ENCODE results near the gene MYO1B.

The MYO1B gene

DNA sequence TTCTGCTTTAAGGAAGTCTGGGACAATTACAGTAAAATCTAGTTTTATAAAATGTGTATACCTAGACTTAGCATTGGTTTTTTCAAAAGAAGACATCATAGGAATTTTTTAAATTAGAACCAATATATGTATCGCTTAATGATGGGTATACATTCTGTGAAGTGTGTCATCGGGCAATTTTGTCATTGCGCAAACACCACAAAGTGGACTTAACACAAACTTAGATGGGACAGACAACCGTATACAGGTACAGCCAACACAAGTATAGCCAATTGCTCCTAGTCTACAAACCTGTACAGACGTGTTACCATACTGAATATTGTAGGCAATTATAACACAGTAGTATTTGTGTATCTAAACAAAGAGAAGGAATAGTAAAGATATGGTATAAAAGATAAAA lies 12.7 kb downstream of the MYO1B start:
- no peak for ATAC-seq (ENCODE audit: low read depth)

DNA sequence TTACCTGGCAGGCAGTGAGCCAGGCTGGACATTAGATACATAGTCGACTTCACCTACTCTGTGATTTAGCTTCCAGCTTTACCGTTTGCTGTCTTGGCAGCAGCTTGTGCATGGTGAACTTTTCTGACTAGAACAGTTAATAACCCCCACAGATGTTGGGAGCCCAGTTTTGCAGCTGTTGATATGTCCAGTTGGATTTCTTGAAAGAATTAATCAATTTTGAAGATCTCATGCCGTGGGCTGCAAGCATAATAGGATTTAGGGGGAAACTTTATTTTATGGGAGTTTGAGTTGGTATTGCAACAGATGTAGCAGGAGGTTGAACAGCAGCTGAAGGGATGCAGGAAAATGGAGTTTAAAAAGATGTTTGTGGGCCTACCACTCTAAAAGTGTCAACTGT lies 13.8 kb downstream of the MYO1B start:
- H3K27ac Mint-ChIP-seq, result no peak overlapping the region
- no peaks in the 10 kb centered on the region for H3K27me3 Mint-ChIP-seq
- DNase-seq (ENCODE audit: low spot score in 2 of 2), result no peak
- H3K4me3 Mint-ChIP-seq, result no peak overlapping the region
- no peaks in the 10 kb centered on the region for H3K36me3 Mint-ChIP-seq
- H3K4me1 Mint-ChIP-seq, result no peaks in the 10 kb centered on the region
- no peaks in the 10 kb centered on the region for H3K9me3 Mint-ChIP-seq
- ATAC-seq (ENCODE audit: low read depth), result no peak

More for the DNA sequence above, 12.7 kb downstream of the MYO1B start:
- DNase-seq (ENCODE audit: low spot score in 2 of 2), result no peak
- no peak overlapping the region for H3K27ac Mint-ChIP-seq
- no peaks in the 10 kb centered on the region for H3K36me3 Mint-ChIP-seq
- no peaks in the 10 kb centered on the region for H3K9me3 Mint-ChIP-seq
- H3K4me1 Mint-ChIP-seq, result no peaks in the 10 kb centered on the region
- no peaks in the 10 kb centered on the region for H3K27me3 Mint-ChIP-seq
- no peak overlapping the region for H3K4me3 Mint-ChIP-seq

DNA sequence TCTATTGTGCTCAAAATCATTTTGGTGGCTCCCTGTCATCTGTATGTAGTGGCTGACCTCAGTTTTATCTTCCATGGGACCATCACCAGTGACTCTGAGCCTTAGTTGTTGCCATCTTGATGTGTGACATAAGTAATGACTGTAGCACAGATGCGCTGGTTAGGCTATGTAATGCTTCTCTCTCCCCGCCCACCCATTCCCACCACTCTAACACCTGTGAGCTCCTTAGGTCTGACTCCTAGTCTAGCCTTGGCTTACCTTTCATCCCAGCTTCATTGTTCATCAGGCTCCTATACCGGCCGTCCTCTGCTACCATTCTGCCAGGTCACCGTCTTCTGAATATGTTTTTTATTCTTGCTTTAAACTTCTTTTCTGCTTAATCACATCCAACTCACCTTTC lies 17.2 kb downstream of the MYO1B start:
- Mint-ChIP-seq H3K4me3 (no peak overlapping the region), H3K27me3 (no peaks in the 10 kb centered on the region), H3K27ac (no peak overlapping the region), H3K36me3 (no peaks in the 10 kb centered on the region), H3K4me1 (no peaks in the 10 kb centered on the region), H3K9me3 (no peaks in the 10 kb centered on the region)
- ATAC-seq (ENCODE audit: low read depth) (no peak), DNase-seq (ENCODE audit: low spot score in 2 of 2) (no peak)

DNA sequence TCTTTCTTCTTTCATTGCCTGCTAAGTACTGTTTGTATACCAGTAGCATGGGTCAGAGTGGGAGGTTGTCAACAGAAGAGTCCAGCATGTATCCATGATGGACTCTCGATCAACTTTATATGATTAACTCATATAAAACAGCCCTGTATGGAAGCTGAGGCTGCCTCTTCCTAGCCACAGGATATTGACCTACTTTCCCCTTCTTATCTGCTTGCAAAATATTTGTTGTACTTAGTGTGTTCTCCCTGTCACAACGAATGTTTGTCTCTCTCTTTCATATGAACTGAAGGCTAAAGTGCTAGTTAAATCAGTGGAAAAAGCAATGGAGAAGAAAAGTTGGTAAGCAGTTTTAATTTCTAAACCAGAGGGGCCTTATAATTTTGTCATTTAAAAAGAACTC lies 17.8 kb downstream of the MYO1B start:
- Mint-ChIP-seq H3K27me3 (no peaks in the 10 kb centered on the region), H3K4me3 (no peak overlapping the region), H3K27ac (no peak overlapping the region), H3K36me3 (no peaks in the 10 kb centered on the region), H3K9me3 (no peaks in the 10 kb centered on the region), H3K4me1 (no peaks in the 10 kb centered on the region)
- DNase-seq (ENCODE audit: low spot score in 2 of 2) (no peak), ATAC-seq (ENCODE audit: low read depth) (no peak)

DNA sequence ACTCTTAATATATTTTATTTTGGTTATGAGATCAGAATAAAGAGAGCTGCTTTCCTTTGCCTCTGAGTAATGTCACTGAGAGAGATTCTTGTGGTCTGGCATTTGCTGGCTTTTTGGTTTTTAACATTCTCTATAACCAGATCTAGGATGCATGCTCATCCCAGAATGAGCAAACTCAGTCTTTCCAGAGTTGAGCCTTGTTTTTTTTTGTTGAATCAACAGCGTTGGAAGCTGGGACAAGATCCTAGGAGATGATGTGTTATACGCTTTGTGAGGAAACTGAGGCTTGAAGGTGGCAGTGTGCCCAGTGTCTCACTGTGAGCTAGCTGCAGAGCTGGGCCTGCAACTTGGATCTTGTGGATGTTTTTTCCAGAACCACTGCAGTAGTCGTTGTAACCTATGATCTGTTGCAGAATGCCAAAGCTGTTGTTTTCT lies 19.5 kb downstream of the MYO1B start:
- Mint-ChIP-seq H3K4me1 (no peaks in the 10 kb centered on the region), H3K4me3 (no peak overlapping the region), H3K27me3 (no peaks in the 10 kb centered on the region), H3K36me3 (peaks cover 2% of the 10 kb centered on the region), H3K27ac (no peak overlapping the region), H3K9me3 (no peaks in the 10 kb centered on the region)
- DNase-seq (ENCODE audit: low spot score in 2 of 2) (no peak), ATAC-seq (ENCODE audit: low read depth) (no peak)

DNA sequence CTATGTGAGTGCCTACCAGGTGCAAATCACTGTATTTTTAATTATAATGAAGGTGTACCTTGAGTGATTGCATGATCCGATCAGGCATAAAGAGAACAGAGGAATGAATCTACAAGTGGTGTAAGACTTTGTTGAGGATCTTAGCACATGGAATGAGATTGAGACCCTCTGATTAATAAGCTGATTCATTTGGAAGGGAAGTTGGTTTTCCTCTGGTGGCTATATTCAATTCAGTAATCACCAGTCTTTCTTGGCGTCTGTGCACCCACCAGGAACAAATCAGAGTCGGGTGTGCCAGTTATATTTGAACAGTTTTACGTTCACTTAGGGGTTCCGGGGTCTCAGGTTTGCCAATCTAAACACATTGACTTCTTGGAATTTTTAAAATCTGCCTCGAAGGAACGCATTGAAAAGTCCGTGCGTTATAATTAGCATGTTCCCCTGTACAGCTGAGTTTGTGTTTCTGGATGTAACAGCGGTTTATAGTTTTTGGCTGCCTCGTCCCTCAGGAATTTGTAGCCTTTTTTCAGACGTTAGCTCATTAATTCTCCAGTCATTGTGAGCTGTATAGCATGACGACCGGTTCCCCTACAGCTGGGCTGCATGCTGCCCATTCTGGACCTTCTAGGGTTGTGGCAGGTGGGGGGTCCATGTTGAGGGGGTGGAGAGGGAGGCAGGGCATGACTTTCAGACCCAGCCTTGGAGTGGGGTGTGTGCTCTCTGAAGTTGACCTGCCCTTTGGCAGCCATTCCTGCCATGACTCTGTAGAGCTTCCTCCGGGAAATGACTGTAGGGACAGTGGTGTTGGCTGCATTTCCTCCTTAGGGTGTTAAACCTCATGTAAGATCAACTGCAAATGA lies 20.3 kb downstream of the MYO1B start:
- no peaks in the 10 kb centered on the region for H3K9me3 Mint-ChIP-seq
- no peaks in the 10 kb centered on the region for H3K27me3 Mint-ChIP-seq
- no peak overlapping the region for H3K4me3 Mint-ChIP-seq
- H3K27ac Mint-ChIP-seq, result no peak overlapping the region
- no peaks in the 10 kb centered on the region for H3K4me1 Mint-ChIP-seq
- ATAC-seq (ENCODE audit: low read depth), result no peak
- peaks cover 2% of the 10 kb centered on the region for H3K36me3 Mint-ChIP-seq
- DNase-seq (ENCODE audit: low spot score in 2 of 2), result no peak

DNA sequence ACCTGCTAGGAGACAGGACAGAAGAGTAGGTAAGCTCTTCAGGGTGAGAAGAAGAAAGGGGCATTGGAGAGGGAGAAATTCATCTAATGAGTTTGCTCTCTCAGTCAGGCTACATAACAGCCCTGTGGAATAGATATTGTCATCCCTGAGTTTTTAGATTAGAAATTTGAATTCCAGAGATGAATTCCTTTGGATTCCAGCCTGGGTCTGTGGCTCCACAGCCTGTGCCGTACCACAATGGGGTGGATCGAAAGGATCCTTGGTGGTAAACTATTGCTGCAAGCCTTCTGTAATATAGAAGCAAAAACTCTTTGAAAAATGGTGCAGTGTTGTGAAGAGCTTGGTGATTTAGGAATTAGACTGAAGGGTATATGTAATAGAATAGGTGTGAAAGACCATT lies 21.0 kb downstream of the MYO1B start:
- Mint-ChIP-seq H3K4me3 (no peak overlapping the region), H3K4me1 (peaks cover 4% of the 10 kb centered on the region), H3K36me3 (peaks cover 2% of the 10 kb centered on the region), H3K27ac (no peak overlapping the region), H3K27me3 (no peaks in the 10 kb centered on the region), H3K9me3 (no peaks in the 10 kb centered on the region)
- DNase-seq (ENCODE audit: low spot score in 2 of 2) (no peak), ATAC-seq (ENCODE audit: low read depth) (no peak)

DNA sequence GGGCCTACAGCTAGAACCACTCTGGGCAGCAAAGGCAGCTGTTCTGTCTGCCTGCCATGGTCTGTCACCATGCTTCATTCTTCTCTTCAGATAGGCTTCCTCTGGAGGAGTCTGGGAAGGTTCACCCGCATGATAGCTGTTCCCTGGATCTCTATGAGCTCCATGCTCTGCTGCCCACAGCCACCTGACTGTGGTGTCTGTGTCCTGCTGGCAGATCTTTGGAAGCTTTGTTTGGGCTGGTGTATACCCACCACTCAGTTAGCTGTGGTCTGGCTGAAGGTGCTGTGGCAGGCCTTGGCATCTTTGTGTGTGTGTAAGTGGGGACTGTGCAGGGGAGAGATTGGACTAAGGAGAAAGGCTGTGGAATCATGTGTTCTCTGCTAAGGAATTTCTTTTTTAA lies 23.4 kb downstream of the MYO1B start:
- Mint-ChIP-seq H3K9me3 (no peaks in the 10 kb centered on the region), H3K36me3 (peaks cover 2% of the 10 kb centered on the region), H3K27me3 (no peaks in the 10 kb centered on the region), H3K4me1 (peaks cover 21% of the 10 kb centered on the region), H3K27ac (no peak overlapping the region), H3K4me3 (no peak overlapping the region)
- no peak for ATAC-seq (ENCODE audit: low read depth)
- no peak for DNase-seq (ENCODE audit: low spot score in 2 of 2)

DNA sequence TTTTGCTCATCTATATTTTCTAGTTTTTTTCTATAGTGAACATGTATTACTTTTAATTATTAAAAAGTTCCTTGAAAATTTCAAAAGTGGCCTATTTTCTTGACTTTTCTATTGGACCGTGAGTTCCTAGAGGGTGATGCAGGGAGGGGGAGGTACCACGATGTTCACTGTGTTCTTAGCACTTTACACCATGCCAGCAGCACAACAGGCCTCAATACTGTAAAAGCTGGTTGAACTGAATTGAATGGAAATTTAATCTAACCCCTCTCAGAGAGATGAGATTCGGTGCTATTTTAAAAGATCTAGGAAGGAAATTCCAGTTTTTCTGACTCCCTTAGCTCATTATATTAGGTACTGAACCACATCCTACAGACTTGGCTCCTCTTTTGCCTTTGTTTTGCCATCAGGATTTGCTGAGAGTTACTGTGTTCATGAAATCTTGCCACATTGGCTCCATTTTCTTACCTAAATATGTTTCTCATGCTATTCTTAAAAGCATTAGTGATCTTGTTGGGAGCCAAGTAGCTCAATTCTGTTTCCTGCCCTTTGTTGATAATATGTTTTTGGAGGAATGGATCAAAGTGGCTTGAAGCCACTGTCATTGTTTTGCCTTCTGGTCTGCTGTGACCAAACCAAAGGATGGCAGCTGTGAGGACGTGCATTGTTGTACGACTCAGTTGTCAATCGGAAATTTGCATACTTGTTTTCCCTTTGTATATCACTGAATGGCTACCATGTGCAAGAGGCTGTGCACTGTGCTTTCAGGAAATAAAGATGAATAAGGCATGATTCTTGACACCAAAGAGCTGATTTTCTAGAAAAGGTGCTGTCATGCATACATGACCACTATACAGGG lies 25.3 kb downstream of the MYO1B start:
- H3K27me3 Mint-ChIP-seq, result no peaks in the 10 kb centered on the region

DNA sequence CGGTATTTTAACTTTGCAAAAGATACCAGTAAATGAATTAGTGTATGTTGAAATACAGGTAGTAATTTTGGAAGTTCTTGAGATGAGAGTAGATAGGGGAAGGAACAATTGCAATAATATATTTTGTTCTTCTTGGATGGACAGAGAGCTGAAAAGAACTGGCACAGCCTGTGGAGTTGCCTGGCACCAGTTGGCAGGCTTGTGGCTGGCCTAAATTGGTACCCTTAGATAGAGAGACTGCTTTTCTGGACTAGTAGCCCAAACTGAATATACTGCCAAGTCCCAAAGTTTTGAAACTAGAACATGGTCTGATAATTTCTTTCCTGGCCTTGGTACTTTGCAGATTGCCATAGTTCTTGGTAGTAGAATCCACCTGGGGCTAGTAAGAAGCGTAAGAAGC lies 26.9 kb downstream of the MYO1B start:
- ATAC-seq (ENCODE audit: low read depth) (no peak), DNase-seq (ENCODE audit: low spot score in 2 of 2) (no peak)
- Mint-ChIP-seq H3K9me3 (no peaks in the 10 kb centered on the region), H3K4me1 (peaks cover 40% of the 10 kb centered on the region), H3K27me3 (no peaks in the 10 kb centered on the region), H3K4me3 (no peak overlapping the region), H3K27ac (no peak overlapping the region), H3K36me3 (peaks cover 2% of the 10 kb centered on the region)

More for the DNA sequence above, 25.3 kb downstream of the MYO1B start:
- H3K4me3 Mint-ChIP-seq, result no peak overlapping the region
- DNase-seq (ENCODE audit: low spot score in 2 of 2), result no peak
- H3K36me3 Mint-ChIP-seq, result peaks cover 2% of the 10 kb centered on the region
- no peak overlapping the region for H3K27ac Mint-ChIP-seq
- ATAC-seq (ENCODE audit: low read depth), result no peak
- H3K4me1 Mint-ChIP-seq, result peaks cover 31% of the 10 kb centered on the region
- no peaks in the 10 kb centered on the region for H3K9me3 Mint-ChIP-seq

DNA sequence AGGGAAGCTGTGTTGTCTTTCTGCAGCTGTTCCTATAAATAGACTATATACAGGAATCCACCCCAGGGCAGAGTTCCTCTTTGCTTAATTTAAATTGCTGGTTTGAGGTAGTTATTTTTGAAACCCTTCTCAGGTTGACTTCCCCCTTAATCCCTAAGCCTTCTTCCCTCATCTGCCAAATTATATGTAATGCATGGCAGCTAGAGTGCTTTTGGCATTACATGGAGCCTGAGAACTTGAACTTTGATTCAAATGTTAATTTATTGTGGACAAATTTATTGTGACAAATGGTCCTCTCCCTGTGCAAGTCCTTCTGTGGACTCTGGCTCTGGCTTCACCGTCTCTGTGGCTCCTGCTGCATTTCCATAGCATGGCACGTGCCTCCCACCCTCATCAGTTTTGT lies 29.2 kb downstream of the MYO1B start:
- Mint-ChIP-seq H3K9me3 (no peaks in the 10 kb centered on the region), H3K27ac (peak overlapping the region; percentile 28), H3K4me1 (peaks cover 46% of the 10 kb centered on the region), H3K36me3 (peaks cover 2% of the 10 kb centered on the region), H3K27me3 (no peaks in the 10 kb centered on the region), H3K4me3 (peak overlapping the region; percentile 62)
- ATAC-seq (ENCODE audit: low read depth), result peak; percentile 97
- DNase-seq (ENCODE audit: low spot score in 2 of 2), result peak in 1 of 2 donors; percentile 25

DNA sequence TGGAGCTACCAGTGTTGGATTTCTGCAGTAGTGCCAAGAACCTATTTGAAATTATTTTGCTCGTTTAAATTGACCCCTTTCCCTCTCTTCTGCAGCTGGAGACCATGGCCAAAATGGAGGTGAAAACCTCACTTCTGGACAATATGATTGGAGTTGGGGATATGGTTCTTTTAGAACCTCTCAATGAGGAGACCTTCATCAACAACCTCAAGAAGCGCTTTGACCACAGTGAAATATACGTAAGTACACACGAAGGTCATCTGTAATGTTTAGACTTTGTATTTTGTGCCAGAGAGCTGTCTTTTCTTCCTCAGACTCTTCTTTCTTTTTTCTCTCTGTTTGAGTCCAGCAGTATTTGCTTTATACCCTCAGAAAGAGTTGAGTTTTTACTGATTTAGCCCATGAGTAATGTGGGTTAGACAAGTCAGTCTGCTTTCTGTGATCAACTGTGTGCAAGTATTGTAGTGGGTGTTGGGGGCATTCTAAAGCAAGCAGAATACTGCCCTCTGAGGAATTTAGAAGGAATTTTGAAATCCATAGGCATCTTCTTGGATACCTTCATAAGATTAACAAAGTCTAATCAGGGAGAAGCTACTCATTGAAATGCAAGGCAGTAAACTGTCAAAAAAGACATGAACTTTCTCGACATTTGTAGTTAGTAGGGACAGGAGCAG lies 31.7 kb downstream of the MYO1B start:
- Mint-ChIP-seq H3K4me1 (peaks cover 41% of the 10 kb centered on the region), H3K4me3 (no peak overlapping the region), H3K27me3 (peaks cover 2% of the 10 kb centered on the region), H3K9me3 (no peaks in the 10 kb centered on the region), H3K27ac (no peak overlapping the region), H3K36me3 (peaks cover 2% of the 10 kb centered on the region)
- DNase-seq (ENCODE audit: low spot score in 2 of 2) (no peak), ATAC-seq (ENCODE audit: low read depth) (no peak)

DNA sequence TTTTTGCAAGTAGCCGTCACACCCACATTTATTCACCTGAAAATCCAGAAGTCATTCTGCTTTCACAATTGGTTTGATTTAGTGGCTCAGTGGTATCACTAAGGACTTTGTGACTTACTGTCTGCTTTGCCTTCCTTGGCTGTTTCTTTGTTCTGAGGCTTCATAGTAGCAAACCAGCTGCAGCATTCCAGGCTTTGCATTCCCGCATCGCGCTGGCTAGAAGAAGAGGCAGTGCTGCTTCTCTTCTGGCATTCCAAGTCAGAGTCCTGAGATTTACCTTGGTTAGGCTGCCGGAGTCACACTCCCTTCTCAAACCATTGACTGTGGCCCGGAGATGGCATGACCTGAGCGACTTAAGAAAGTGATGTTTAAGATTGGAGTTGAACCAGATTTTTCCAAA lies 35.1 kb downstream of the MYO1B start:
- ATAC-seq (ENCODE audit: low read depth) (no peak), DNase-seq (ENCODE audit: low spot score in 2 of 2) (no peak)
- Mint-ChIP-seq H3K4me1 (peaks cover 22% of the 10 kb centered on the region), H3K4me3 (no peak overlapping the region), H3K36me3 (peaks cover 2% of the 10 kb centered on the region), H3K9me3 (no peaks in the 10 kb centered on the region), H3K27me3 (peaks cover 2% of the 10 kb centered on the region), H3K27ac (no peak overlapping the region)

Data from memory B cell (primary cell).